ENCODE measurements around the gene TMEM123. TPM values are rescaled to one million over a fixed set of nuclear protein-coding genes. Genes with fewer than 3 reads are reported as not detected.

TMEM123 gene
- total and polyA plus RNA-seq, 2 donors (not counting 1 experiment from before 2014, with no cell fraction given), result 36.7 to 422 TPM

DNA sequence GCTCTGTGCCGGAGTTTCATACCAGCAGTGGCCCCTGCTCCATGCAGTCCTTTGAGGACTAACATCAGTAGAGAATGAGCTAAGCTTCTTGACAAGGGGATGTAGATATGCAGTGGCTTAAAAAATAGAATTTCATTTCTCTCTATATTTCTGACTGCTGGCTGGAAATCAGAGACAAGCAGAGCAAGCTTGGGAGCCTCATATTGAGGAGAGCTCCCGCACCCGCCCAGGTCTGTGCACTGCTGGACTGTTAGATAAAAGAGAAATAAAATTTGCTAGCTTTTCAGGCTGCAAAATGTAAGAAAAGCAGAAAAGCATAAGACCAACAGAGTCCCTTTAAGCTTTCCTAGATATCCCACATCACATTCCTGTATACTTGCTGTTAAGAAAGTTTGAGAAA is 46.6 kb upstream of the TMEM123 start:
- Histone ChIP-seq H3K27me3 (replicated peaks in 1 of 4; ENCODE audit: control extremely low read depth in 1 of 4, control insufficient read depth in 3 of 4, insufficient read depth in 4 of 4, low read length in 3 of 4) (no peaks in the 10 kb centered on the region), H2AFZ (ENCODE audit: insufficient read depth, low read depth, low read length, poor library complexity, severe bottlenecking) (no peak overlapping the region), H3K79me2 (ENCODE audit: control insufficient read depth, insufficient read depth, low read length) (no peaks in the 10 kb centered on the region), H3K4me2 (replicated peaks; ENCODE audit: low read depth, low read length, poor library complexity, severe bottlenecking) (no peak overlapping the region), H3K4me3 (ENCODE audit: control extremely low read depth in 1 of 5, extremely low read depth in 1 of 5, insufficient read depth in 1 of 5, low read depth in 2 of 5, low read length in 4 of 5) (no peak overlapping the region), H3K36me3 (replicated peaks in 1 of 2; ENCODE audit: control extremely low read depth in 1 of 2, control insufficient read depth in 1 of 2, extremely low read depth in 1 of 2, insufficient read depth in 2 of 2, low read length in 1 of 2) (no peaks in the 10 kb centered on the region), H4K20me1 (ENCODE audit: control insufficient read depth, insufficient read depth, low read length, poor library complexity, severe bottlenecking) (no peaks in the 10 kb centered on the region), H3K27ac (ENCODE audit: low read length in 2 of 2) (no peak overlapping the region), H3K4me1 (ENCODE audit: control insufficient read depth in 2 of 2, insufficient read depth in 2 of 2, low read length in 2 of 2) (peaks cover 0 to 7% of the 10 kb centered on the region in 2 donors), H3K9me3 (ENCODE audit: control extremely low read depth in 1 of 3, control insufficient read depth in 2 of 3, insufficient read depth in 1 of 3, low read length in 2 of 3) (no peaks in the 10 kb centered on the region), H3K9ac (ENCODE audit: low read length) (no peak overlapping the region)
- Mint-ChIP-seq H3K27me3 (no peaks in the 10 kb centered on the region), H3K27ac (no peak overlapping the region), H3K4me3 (no peak overlapping the region), H3K9me3 (ENCODE audit: insufficient read depth) (no peaks in the 10 kb centered on the region), H3K4me1 (peaks cover 14% of the 10 kb centered on the region)
- intact Hi-C loops (cut with micrococcal nuclease), result no loop called here
- ATAC-seq (ENCODE audit: low read depth) (no peak), DNase-seq (no peak)
- WGBS (ENCODE audit: insufficient coverage), result no CpG with 5 or more reads among the region's 3 CpGs
- ChIA-PET POLR2A (interaction anchor here (0.7 kb wide), 1 partner anchor 119 kb away, joined by 8 read pairs; no protein-coding TSS in a partner anchor), CTCF (interaction anchor here (0.7 to 3.1 kb wide), 10 partner anchors 9 to 157 kb away, joined by 3 to 23 read pairs (median 6); no protein-coding TSS in a partner anchor)
- TF ChIP-seq EZH2 (IDR thresholded peaks at IDR 0.05; ENCODE audit: borderline replicate concordance, insufficient read depth, low read depth, low read length, poor library complexity, severe bottlenecking), result no peak
- TF ChIP-seq, protein P1, sequence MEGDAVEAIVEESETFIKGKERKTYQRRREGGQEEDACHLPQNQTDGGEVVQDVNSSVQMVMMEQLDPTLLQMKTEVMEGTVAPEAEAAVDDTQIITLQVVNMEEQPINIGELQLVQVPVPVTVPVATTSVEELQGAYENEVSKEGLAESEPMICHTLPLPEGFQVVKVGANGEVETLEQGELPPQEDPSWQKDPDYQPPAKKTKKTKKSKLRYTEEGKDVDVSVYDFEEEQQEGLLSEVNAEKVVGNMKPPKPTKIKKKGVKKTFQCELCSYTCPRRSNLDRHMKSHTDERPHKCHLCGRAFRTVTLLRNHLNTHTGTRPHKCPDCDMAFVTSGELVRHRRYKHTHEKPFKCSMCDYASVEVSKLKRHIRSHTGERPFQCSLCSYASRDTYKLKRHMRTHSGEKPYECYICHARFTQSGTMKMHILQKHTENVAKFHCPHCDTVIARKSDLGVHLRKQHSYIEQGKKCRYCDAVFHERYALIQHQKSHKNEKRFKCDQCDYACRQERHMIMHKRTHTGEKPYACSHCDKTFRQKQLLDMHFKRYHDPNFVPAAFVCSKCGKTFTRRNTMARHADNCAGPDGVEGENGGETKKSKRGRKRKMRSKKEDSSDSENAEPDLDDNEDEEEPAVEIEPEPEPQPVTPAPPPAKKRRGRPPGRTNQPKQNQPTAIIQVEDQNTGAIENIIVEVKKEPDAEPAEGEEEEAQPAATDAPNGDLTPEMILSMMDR (IDR thresholded peaks at IDR 0.05), result no peak

DNA sequence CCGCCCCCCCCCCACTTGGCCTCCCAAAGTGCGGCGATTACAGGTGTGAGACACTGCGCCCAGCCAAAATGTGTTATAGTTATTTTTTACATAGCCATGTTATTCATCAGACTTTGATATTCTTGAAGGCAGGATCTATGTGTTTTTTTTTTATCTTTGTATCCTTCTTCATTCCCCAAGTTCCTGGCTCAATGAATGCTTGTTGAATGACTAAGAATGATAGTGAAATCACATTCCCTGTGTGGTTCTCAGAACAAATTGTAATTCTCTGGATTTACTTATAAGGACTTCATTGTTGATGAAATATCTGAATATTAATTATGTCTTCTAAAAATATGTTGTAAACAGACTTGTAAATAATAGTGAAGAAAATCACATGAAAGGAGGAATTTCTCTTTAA is 44.5 kb upstream of the TMEM123 start:
- WGBS (ENCODE audit: insufficient coverage), result no CpG with 5 or more reads among the region's 4 CpGs

More for the DNA sequence above, 44.5 kb upstream of the TMEM123 start:
- peaks cover 0 to 7% of the 10 kb centered on the region in 2 donors for H3K4me1 ChIP-seq (ENCODE audit: control insufficient read depth in 2 of 2, insufficient read depth in 2 of 2, low read length in 2 of 2)
- H3K4me1 Mint-ChIP-seq, result peaks cover 14% of the 10 kb centered on the region
- DNase-seq (no peak), ATAC-seq (ENCODE audit: low read depth) (no peak)
- no peak overlapping the region for H3K9ac ChIP-seq (ENCODE audit: low read length)
- no peak overlapping the region for H2AFZ ChIP-seq (ENCODE audit: insufficient read depth, low read depth, low read length, poor library complexity, severe bottlenecking)
- CTCF ChIA-PET, result interaction anchor here (1.3 to 1.8 kb wide), 8 partner anchors 9 to 209 kb away, joined by 3 to 99 read pairs (median 20); no protein-coding TSS in a partner anchor
- TF ChIP-seq EZH2 (IDR thresholded peaks at IDR 0.05; ENCODE audit: borderline replicate concordance, insufficient read depth, low read depth, low read length, poor library complexity, severe bottlenecking), result no peak
- TF ChIP-seq, protein P1 (IDR thresholded peaks at IDR 0.05), result no peak
- no peak overlapping the region for H3K4me2 ChIP-seq (replicated peaks; ENCODE audit: low read depth, low read length, poor library complexity, severe bottlenecking)
- POLR2A ChIA-PET, result no interaction called here
- H4K20me1 ChIP-seq (ENCODE audit: control insufficient read depth, insufficient read depth, low read length, poor library complexity, severe bottlenecking), result no peaks in the 10 kb centered on the region
- H3K27ac Mint-ChIP-seq, result no peak overlapping the region
- H3K27me3 Mint-ChIP-seq, result no peaks in the 10 kb centered on the region
- no peaks in the 10 kb centered on the region for H3K36me3 ChIP-seq (replicated peaks in 1 of 2; ENCODE audit: control extremely low read depth in 1 of 2, control insufficient read depth in 1 of 2, extremely low read depth in 1 of 2, insufficient read depth in 2 of 2, low read length in 1 of 2)
- intact Hi-C loops (cut with micrococcal nuclease), result no loop called here
- no peak overlapping the region for H3K27ac ChIP-seq (ENCODE audit: low read length in 2 of 2)
- no peaks in the 10 kb centered on the region for H3K9me3 Mint-ChIP-seq (ENCODE audit: insufficient read depth)
- H3K79me2 ChIP-seq (ENCODE audit: control insufficient read depth, insufficient read depth, low read length), result no peaks in the 10 kb centered on the region
- no peaks in the 10 kb centered on the region for H3K9me3 ChIP-seq (ENCODE audit: control extremely low read depth in 1 of 3, control insufficient read depth in 2 of 3, insufficient read depth in 1 of 3, low read length in 2 of 3)
- no peak overlapping the region for H3K4me3 Mint-ChIP-seq
- H3K4me3 ChIP-seq (ENCODE audit: control extremely low read depth in 1 of 5, extremely low read depth in 1 of 5, insufficient read depth in 1 of 5, low read depth in 2 of 5, low read length in 4 of 5), result no peak overlapping the region
- H3K27me3 ChIP-seq (replicated peaks in 1 of 4; ENCODE audit: control extremely low read depth in 1 of 4, control insufficient read depth in 3 of 4, insufficient read depth in 4 of 4, low read length in 3 of 4), result no peaks in the 10 kb centered on the region

All from B cell (primary cell).